ENCODE measurements around the gene MYO1H.
A peak's percentile ranks its signal among the peaks of the same experiment; 100 is the strongest.
"Not testable (repeated sequence)": the region's sequence is repeated elsewhere in the genome, so short reads cannot be mapped to it uniquely, and the experiment has no call there.

MYO1H gene

DNA sequence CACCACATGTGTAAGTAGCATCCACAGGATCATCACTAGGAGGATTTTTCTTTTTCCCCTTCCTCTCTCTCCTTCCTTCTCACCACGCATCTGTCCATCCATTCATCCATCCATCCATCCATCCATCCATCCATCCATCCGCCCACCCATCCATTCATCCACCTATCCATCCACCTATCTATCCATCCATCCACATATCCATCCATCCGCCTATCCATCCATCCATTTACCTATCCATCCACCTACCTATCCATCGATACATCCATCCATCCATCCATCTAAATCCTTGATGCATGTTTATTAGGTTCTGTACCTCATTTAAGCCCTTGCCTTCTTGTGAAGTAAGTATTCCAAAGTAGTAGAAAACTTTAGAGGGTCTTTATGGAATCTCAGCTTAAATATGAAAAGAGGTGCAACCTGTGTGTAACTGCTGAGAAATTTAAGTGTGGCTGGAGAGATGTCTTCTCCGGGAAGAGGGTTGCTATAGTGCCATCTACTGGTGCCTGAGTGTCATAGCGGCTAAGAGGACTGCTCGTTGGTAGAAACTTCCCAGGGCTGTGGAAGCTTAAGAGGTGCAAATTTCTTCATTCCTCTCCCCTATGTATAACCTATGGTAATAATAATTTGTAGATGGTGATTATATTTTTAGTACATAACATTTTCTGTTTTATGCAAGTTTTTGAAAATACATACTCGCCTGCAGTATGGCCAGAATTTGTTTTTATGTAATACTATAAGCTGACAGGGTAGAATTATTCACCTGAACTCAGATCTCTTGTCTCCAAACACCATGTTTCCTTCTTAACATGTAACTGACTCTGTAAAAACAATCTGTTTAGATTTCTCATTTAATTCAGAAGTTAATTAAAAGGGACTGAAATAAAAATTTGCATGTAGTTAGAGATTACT lies 46.0 kb downstream of the MYO1H start:
- Histone ChIP-seq H2AFZ (no peak overlapping the region), H3K4me1 (no peaks in the 10 kb centered on the region), H3K79me2 (no peaks in the 10 kb centered on the region), H3K27me3 (ENCODE audit: control insufficient read depth, insufficient read depth, low read length) (no peaks in the 10 kb centered on the region), H3K27ac (no peak overlapping the region), H3K9ac (no peak overlapping the region), H3K9me3 (ENCODE audit: control insufficient read depth, low read length) (no peaks in the 10 kb centered on the region), H3K36me3 (ENCODE audit: control insufficient read depth, insufficient read depth, low read length) (no peaks in the 10 kb centered on the region), H3K4me2 (ENCODE audit: low read length) (no peak overlapping the region), H3K4me3 (ENCODE audit: low read depth, low read length) (no peak overlapping the region)
- TF ChIP-seq, protein P1, sequence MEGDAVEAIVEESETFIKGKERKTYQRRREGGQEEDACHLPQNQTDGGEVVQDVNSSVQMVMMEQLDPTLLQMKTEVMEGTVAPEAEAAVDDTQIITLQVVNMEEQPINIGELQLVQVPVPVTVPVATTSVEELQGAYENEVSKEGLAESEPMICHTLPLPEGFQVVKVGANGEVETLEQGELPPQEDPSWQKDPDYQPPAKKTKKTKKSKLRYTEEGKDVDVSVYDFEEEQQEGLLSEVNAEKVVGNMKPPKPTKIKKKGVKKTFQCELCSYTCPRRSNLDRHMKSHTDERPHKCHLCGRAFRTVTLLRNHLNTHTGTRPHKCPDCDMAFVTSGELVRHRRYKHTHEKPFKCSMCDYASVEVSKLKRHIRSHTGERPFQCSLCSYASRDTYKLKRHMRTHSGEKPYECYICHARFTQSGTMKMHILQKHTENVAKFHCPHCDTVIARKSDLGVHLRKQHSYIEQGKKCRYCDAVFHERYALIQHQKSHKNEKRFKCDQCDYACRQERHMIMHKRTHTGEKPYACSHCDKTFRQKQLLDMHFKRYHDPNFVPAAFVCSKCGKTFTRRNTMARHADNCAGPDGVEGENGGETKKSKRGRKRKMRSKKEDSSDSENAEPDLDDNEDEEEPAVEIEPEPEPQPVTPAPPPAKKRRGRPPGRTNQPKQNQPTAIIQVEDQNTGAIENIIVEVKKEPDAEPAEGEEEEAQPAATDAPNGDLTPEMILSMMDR (IDR thresholded peaks at IDR 0.05): peak; percentile 90

DNA sequence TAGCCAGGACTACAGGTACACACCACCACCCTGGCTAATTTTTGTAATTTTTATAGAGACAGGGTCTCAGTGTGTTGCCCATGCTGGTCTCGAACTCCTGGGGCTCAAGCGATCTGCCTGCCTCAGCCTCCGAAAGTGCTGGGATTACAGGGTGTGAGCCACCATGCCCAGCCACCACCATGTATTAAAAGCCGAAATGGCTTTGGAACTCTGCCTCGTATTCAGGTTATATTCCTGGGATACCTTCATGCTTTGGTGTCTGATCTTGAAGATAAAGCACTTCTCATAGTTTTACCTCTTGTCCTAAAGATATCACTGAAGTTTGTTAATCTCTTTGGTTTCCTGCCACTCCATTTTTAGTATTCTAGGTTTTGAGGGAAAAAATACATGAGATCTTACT lies 47.2 kb downstream of the MYO1H start:
- Histone ChIP-seq H3K79me2 (no peaks in the 10 kb centered on the region), H3K4me2 (ENCODE audit: low read length) (no peak overlapping the region), H3K27me3 (ENCODE audit: control insufficient read depth, insufficient read depth, low read length) (no peaks in the 10 kb centered on the region), H2AFZ (no peak overlapping the region), H3K4me3 (ENCODE audit: low read depth, low read length) (no peak overlapping the region), H3K9ac (no peak overlapping the region), H3K4me1 (no peaks in the 10 kb centered on the region), H3K36me3 (ENCODE audit: control insufficient read depth, insufficient read depth, low read length) (no peaks in the 10 kb centered on the region), H3K27ac (no peak overlapping the region), H3K9me3 (ENCODE audit: control insufficient read depth, low read length) (no peaks in the 10 kb centered on the region)
- TF ChIP-seq, protein P1 (IDR thresholded peaks at IDR 0.05): no peak

DNA sequence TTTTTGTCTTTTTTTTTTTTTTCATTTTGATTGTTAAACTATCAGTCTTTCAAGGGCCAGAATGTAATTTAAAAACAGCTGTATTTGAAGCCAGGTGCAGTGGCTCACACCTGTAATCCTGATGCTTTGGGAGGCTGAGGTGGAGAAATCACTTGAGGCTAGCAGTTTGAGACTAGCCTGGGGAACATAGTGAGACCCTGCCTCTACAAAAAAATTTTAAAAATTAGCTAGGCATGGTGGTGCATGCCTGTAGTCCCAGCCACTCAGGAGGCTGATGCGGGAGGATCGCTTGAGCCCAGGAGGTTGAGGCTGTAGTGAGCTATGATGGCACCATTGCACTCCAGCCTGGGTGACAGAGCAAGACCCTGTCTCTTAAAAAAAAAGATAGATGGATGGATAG lies 57.1 kb downstream of the MYO1H start:
- H3K27me3 ChIP-seq (ENCODE audit: control insufficient read depth, insufficient read depth, low read length); H2AFZ ChIP-seq; H3K4me2 ChIP-seq (ENCODE audit: low read length); H3K9ac ChIP-seq; H3K4me1 ChIP-seq; H3K4me3 ChIP-seq (ENCODE audit: low read depth, low read length); H3K36me3 ChIP-seq (ENCODE audit: control insufficient read depth, insufficient read depth, low read length); H3K27ac ChIP-seq; H3K9me3 ChIP-seq (ENCODE audit: control insufficient read depth, low read length); H3K79me2 ChIP-seq: not testable (repeated sequence)

DNA sequence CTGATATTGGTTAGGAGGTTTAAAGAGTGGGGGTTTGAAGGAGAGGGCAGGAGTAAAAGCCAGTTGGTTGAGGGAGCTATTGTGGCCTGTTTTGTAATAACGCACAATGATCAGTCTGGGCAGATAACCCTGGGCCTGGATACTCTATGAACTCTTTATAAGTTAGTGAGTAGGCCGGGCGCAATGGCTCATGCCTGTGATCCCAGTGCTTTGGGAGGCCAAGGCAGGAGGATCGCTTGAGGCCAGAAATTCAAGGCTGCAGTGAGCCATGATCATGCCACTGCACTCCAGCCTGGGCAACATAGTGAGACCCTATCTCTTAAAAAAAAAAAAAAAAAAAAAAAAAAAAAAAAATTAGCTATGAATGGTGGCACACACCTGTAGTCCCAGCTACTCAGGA lies 58.4 kb downstream of the MYO1H start:
- not testable (repeated sequence) for H3K9ac ChIP-seq; H3K4me2 ChIP-seq (ENCODE audit: low read length); H3K9me3 ChIP-seq (ENCODE audit: control insufficient read depth, low read length); H3K36me3 ChIP-seq (ENCODE audit: control insufficient read depth, insufficient read depth, low read length); H3K4me3 ChIP-seq (ENCODE audit: low read depth, low read length); H3K27ac ChIP-seq; H3K4me1 ChIP-seq; H2AFZ ChIP-seq; H3K27me3 ChIP-seq (ENCODE audit: control insufficient read depth, insufficient read depth, low read length); H3K79me2 ChIP-seq

DNA sequence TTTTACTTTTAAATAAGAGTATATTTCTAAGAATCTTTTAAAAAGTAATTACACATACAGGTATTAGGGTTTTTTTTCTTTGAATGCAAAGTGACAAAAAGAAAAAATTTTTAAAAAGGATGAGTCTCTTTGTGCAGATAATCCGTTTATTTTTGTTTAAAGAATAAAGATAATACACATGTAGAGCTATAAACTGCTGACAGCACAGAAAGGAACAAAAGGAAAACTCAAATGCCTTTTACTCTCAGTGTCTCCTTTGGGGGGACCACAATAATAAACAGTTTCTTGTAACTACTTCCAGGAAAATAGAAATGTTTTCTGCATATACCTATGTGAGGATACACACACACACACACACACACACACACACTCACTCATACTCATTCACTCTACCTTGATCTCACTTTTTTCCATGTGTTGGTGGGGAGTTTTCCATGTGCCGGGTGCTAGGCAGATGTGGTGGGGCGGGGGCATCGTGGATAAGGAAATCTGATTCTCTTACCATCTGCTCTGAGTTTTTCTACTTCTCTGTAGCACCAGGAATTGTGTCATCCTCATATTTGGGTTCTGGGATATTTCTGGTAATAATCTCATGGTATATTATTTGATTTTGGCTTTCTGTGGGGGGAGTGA lies 71.3 kb downstream of the MYO1H start:
- no peaks in the 10 kb centered on the region for H3K36me3 ChIP-seq (ENCODE audit: control insufficient read depth, insufficient read depth, low read length)
- H3K9ac ChIP-seq: no peak overlapping the region
- TF ChIP-seq, protein P1 (IDR thresholded peaks at IDR 0.05): no peak
- no peak overlapping the region for H2AFZ ChIP-seq
- H3K9me3 ChIP-seq (ENCODE audit: control insufficient read depth, low read length): no peaks in the 10 kb centered on the region
- no peaks in the 10 kb centered on the region for H3K27me3 ChIP-seq (ENCODE audit: control insufficient read depth, insufficient read depth, low read length)
- H3K4me2 ChIP-seq (ENCODE audit: low read length): no peak overlapping the region
- no peak overlapping the region for H3K27ac ChIP-seq
- no peaks in the 10 kb centered on the region for H3K4me1 ChIP-seq
- H3K4me3 ChIP-seq (ENCODE audit: low read depth, low read length): no peak overlapping the region
- no peaks in the 10 kb centered on the region for H3K79me2 ChIP-seq

Measured in parathyroid adenoma (tissue), 2 donors.